ENCODE data around the gene CNTNAP5. TPM values are rescaled to one million over a fixed set of nuclear protein-coding genes. Genes with fewer than 3 reads are reported as not detected.

Gene CNTNAP5
- total RNA-seq, 1 donor from 2014 or later, result not detected

DNA sequence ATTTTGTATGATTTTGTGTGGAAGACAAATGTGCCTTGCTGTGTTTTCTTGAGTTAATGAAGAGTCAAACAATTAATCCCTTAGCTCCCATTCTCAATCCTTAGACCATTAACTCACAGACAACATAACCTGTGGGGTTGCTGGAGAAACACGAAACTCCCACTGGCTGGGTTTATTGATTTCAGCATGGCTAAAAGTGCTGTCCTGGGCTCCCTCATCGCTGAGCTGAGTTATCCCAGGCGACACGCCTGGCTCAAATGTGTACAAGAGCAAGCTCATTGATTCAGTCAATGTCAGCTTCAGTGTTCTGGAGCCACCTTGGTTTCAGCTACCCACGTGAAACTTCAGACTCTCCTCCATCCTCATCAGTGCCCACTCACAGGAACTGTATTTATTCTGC, 896.1 kb downstream of the CNTNAP5 start:
- no peaks in the 10 kb centered on the region for H3K4me1 Mint-ChIP-seq
- Histone ChIP-seq H3K9me3 (ENCODE audit: low read depth) (no peaks in the 10 kb centered on the region), H3K36me3 (no peaks in the 10 kb centered on the region), H3F3A (ENCODE audit: low read depth) (no peaks in the 10 kb centered on the region), H3K4me3 (no peak overlapping the region), H3K27ac (no peak overlapping the region), H3K27me3 (no peaks in the 10 kb centered on the region), H4K20me1 (ENCODE audit: low read depth) (no peaks in the 10 kb centered on the region), H3K4me1 (no peaks in the 10 kb centered on the region), H2AFZ (replicated peaks) (no peak overlapping the region), H3K79me2 (ENCODE audit: low read depth) (no peaks in the 10 kb centered on the region), H3K9ac (no peak overlapping the region), H3K4me2 (no peak overlapping the region)
- H3K4me3 Mint-ChIP-seq, result no peak overlapping the region
- H3K27me3 Mint-ChIP-seq (ENCODE audit: insufficient read depth, low read depth), result peaks cover 2% of the 10 kb centered on the region
- no peaks in the 10 kb centered on the region for H3K36me3 Mint-ChIP-seq
- H3K27ac Mint-ChIP-seq, result no peak overlapping the region
- no peak for TF ChIP-seq EZH2 (IDR thresholded peaks at IDR 0.05)
- no peak for TF ChIP-seq CTCF (IDR thresholded peaks at IDR 0.05)
- TF ChIP-seq EZH2phosphoT487 (IDR thresholded peaks at IDR 0.05), result no peak
- DNase-seq (ENCODE audit: low spot score), result no peak
- no peaks in the 10 kb centered on the region for H3K9me3 Mint-ChIP-seq

DNA sequence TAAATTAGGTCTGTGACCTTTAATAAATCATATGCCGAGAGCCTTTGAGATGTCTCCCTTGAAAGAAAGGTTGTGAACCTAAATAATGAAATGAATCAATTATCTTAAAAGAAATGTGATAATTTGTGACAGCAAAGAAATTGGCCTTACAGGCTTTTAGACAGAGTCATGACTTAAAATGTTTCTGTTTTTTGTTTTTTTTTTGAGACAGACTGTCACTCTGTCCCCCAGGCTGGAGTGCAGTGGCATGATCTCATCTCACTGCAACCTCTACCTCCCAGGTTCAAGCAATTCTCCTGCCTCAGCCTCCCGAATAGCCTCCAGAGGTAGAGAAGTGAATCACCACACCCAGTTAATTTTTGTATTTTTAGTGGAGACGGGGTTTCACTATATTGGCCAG, 898.0 kb downstream of the CNTNAP5 start:
- H3K4me3 Mint-ChIP-seq, result no peak overlapping the region
- no peaks in the 10 kb centered on the region for H3K4me1 ChIP-seq
- H3K9me3 Mint-ChIP-seq, result peaks cover 2% of the 10 kb centered on the region
- H4K20me1 ChIP-seq (ENCODE audit: low read depth), result no peaks in the 10 kb centered on the region
- H3K36me3 ChIP-seq, result no peaks in the 10 kb centered on the region
- no peaks in the 10 kb centered on the region for H3F3A ChIP-seq (ENCODE audit: low read depth)
- H3K4me3 ChIP-seq, result no peak overlapping the region
- H3K27ac Mint-ChIP-seq, result no peak overlapping the region
- H3K4me2 ChIP-seq, result no peak overlapping the region
- H3K9ac ChIP-seq, result no peak overlapping the region
- H3K27ac ChIP-seq, result no peak overlapping the region
- no peaks in the 10 kb centered on the region for H3K79me2 ChIP-seq (ENCODE audit: low read depth)
- H3K27me3 ChIP-seq, result no peaks in the 10 kb centered on the region
- H3K9me3 ChIP-seq (ENCODE audit: low read depth), result no peaks in the 10 kb centered on the region
- H3K27me3 Mint-ChIP-seq (ENCODE audit: insufficient read depth, low read depth), result peaks cover 2% of the 10 kb centered on the region
- H3K36me3 Mint-ChIP-seq, result no peaks in the 10 kb centered on the region
- DNase-seq (ENCODE audit: low spot score), result no peak
- TF ChIP-seq CTCF (IDR thresholded peaks at IDR 0.05), result no peak
- TF ChIP-seq EZH2 (IDR thresholded peaks at IDR 0.05), result no peak
- no peak for TF ChIP-seq EZH2phosphoT487 (IDR thresholded peaks at IDR 0.05)
- no peaks in the 10 kb centered on the region for H3K4me1 Mint-ChIP-seq
- H2AFZ ChIP-seq (replicated peaks), result no peak overlapping the region

DNA sequence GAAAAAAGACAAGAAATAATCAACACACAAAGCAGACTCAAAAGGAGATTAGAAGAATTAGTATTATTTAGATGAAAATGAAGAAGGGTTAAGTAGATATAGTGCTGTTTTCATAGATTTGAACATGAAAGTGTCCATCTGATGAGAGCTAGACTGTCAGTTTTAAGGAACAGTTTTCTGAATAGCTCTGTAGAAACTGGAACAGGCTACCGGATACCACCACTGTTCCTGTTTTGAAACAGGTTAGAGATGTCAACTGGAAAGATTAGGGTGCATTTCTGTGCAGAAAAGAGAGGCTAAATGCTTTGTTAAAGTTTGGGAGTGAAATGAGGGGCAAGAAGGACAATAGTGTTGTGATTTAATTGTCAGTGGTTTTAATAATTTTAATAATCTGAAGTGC, 908.8 kb downstream of the CNTNAP5 start:
- peaks cover 4% of the 10 kb centered on the region for H3K4me1 Mint-ChIP-seq
- no peaks in the 10 kb centered on the region for H3K36me3 Mint-ChIP-seq
- H3K27ac Mint-ChIP-seq, result no peak overlapping the region
- Histone ChIP-seq H3K4me2 (no peak overlapping the region), H2AFZ (replicated peaks) (no peak overlapping the region), H3K27ac (no peak overlapping the region), H3K9ac (no peak overlapping the region), H3K79me2 (ENCODE audit: low read depth) (no peaks in the 10 kb centered on the region), H3K9me3 (ENCODE audit: low read depth) (no peaks in the 10 kb centered on the region), H3K36me3 (no peaks in the 10 kb centered on the region), H3F3A (ENCODE audit: low read depth) (no peaks in the 10 kb centered on the region), H3K27me3 (no peaks in the 10 kb centered on the region), H3K4me1 (no peaks in the 10 kb centered on the region), H4K20me1 (ENCODE audit: low read depth) (no peaks in the 10 kb centered on the region), H3K4me3 (no peak overlapping the region)
- H3K4me3 Mint-ChIP-seq, result no peak overlapping the region
- H3K9me3 Mint-ChIP-seq, result no peaks in the 10 kb centered on the region
- peaks cover 2% of the 10 kb centered on the region for H3K27me3 Mint-ChIP-seq (ENCODE audit: insufficient read depth, low read depth)
- TF ChIP-seq EZH2 (IDR thresholded peaks at IDR 0.05) (no peak), CTCF (IDR thresholded peaks at IDR 0.05) (no peak), EZH2phosphoT487 (IDR thresholded peaks at IDR 0.05) (no peak)
- no peak for DNase-seq (ENCODE audit: low spot score)
